DOHH2 (cell line): Measurements from ENCODE around the gene TPRG1L.

Source experiments
- H3F3A ChIP-seq: fragments of 200-600 bp; sonication (generic), shearing (Covaris generic); 2 replicates; pipeline ENCODE4 v1.6.0; 2016; ENCODE audit warnings: antibody characterized with exemption, mild to moderate bottlenecking; ENCODE audit not compliant: control insufficient read depth, insufficient read depth
- H3K27ac ChIP-seq: fragments of 200-600 bp; sonication (generic); 2 replicates; pipeline ENCODE4 v1.5.1; 2014; ENCODE audit warnings: low read depth, mild to moderate bottlenecking, low read length, moderate library complexity
- H3K27me3 ChIP-seq: fragments of 200-600 bp; sonication (generic); 2 replicates; pipeline ENCODE4 v1.6.1; 2014; ENCODE audit warnings: mild to moderate bottlenecking, low read length, mixed read lengths; ENCODE audit not compliant: control insufficient read depth
- H3K36me3 ChIP-seq: fragments of 200-600 bp; sonication (generic); 2 replicates; pipeline ENCODE4 v1.6.1; 2014; ENCODE audit warnings: mild to moderate bottlenecking, low read length, moderate library complexity, mixed read lengths; ENCODE audit not compliant: control insufficient read depth
- H3K4me1 ChIP-seq: fragments of 200-600 bp; sonication (generic); 2 replicates; pipeline ENCODE4 v1.6.1; 2014; ENCODE audit warnings: mild to moderate bottlenecking, low read length, mixed read lengths; ENCODE audit not compliant: control insufficient read depth
- H3K4me2 ChIP-seq: fragments of 200-600 bp; sonication (generic); 2 replicates; pipeline ENCODE4 v1.6.0; 2014; ENCODE audit warnings: mild to moderate bottlenecking, low read length, moderate library complexity
- H3K4me3 ChIP-seq: fragments of 200-600 bp; sonication (generic); 2 replicates; pipeline ENCODE4 v1.5.1; 2014; ENCODE audit warnings: mild to moderate bottlenecking, low read length, mixed read lengths
- H3K79me2 ChIP-seq: fragments of 200-600 bp; sonication (generic); 2 replicates; pipeline ENCODE4 v1.6.1; 2014; ENCODE audit warnings: mild to moderate bottlenecking, low read length, mixed read lengths; ENCODE audit not compliant: control insufficient read depth
- H3K9me2 ChIP-seq: fragments of 200-600 bp; sonication (generic); replicated peaks from 2 replicates; pipeline ENCODE4 v1.6.1; 2014; ENCODE audit warnings: mild to moderate bottlenecking, low read length, mixed read lengths; ENCODE audit not compliant: control insufficient read depth
- H3K9me3 ChIP-seq: fragments of 200-600 bp; sonication (generic); 2 replicates; pipeline ENCODE4 v1.6.1; 2014; ENCODE audit warnings: antibody characterized with exemption, low read length, mixed read lengths; ENCODE audit not compliant: control insufficient read depth, insufficient read depth
- H4K20me1 ChIP-seq: fragments of 200-600 bp; sonication (generic); 2 replicates; pipeline ENCODE4 v1.6.0; 2014; ENCODE audit warnings: low read depth, mild to moderate bottlenecking, antibody characterized with exemption, low read length, moderate library complexity; ENCODE audit not compliant: control insufficient read depth, insufficient read depth
- EZH2phosphoT487 ChIP-seq: fragments of 200-600 bp; sonication (generic); IDR thresholded peaks from 2 replicates; pipeline ENCODE4 v1.6.1; 2017; ENCODE audit warnings: borderline replicate concordance, mild to moderate bottlenecking, antibody characterized with exemption, low read length, moderate library complexity, mixed read lengths
- TF ChIP-seq, protein P1 (sequence below): fragments of 200-600 bp; sonication (generic); IDR thresholded peaks from one replicate; pipeline ENCODE4 v1.5.1; 2014; ENCODE audit warnings: antibody characterized with exemption, mild to moderate bottlenecking, low read depth, low read length; ENCODE audit not compliant: poor library complexity, severe bottlenecking

The TPRG1L gene

GRCh38 chr1:3645247-3645646 is 20.4 kb downstream of the TPRG1L start:
- no peaks in the 10 kb centered on the region for H3K9me3 ChIP-seq
- peaks cover 43% of the 10 kb centered on the region for H3K36me3 ChIP-seq
- H4K20me1 ChIP-seq, result no peaks in the 10 kb centered on the region
- no peak overlapping the region for H3K27ac ChIP-seq
- H3K79me2 ChIP-seq, result peaks cover 12% of the 10 kb centered on the region
- H3K4me2 ChIP-seq, result no peak overlapping the region
- TF ChIP-seq, protein P1, sequence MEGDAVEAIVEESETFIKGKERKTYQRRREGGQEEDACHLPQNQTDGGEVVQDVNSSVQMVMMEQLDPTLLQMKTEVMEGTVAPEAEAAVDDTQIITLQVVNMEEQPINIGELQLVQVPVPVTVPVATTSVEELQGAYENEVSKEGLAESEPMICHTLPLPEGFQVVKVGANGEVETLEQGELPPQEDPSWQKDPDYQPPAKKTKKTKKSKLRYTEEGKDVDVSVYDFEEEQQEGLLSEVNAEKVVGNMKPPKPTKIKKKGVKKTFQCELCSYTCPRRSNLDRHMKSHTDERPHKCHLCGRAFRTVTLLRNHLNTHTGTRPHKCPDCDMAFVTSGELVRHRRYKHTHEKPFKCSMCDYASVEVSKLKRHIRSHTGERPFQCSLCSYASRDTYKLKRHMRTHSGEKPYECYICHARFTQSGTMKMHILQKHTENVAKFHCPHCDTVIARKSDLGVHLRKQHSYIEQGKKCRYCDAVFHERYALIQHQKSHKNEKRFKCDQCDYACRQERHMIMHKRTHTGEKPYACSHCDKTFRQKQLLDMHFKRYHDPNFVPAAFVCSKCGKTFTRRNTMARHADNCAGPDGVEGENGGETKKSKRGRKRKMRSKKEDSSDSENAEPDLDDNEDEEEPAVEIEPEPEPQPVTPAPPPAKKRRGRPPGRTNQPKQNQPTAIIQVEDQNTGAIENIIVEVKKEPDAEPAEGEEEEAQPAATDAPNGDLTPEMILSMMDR, result no peak
- TF ChIP-seq EZH2phosphoT487, result no peak
- peaks cover 13% of the 10 kb centered on the region for H3K4me1 ChIP-seq
- no peak overlapping the region for H3K4me3 ChIP-seq
- peaks cover 7% of the 10 kb centered on the region; the same call in 1 of the 2 replicates for H3F3A ChIP-seq
- H3K9me2 ChIP-seq, result no peaks in the 10 kb centered on the region
- no peaks in the 10 kb centered on the region for H3K27me3 ChIP-seq

GRCh38 chr1:3645666-3646355 is 21.0 kb downstream of the TPRG1L start:
- H3K9me2 ChIP-seq, result no peaks in the 10 kb centered on the region
- H3K4me2 ChIP-seq, result no peak overlapping the region
- no peak overlapping the region for H3K27ac ChIP-seq
- no peak overlapping the region for H3K4me3 ChIP-seq
- H3K27me3 ChIP-seq, result no peaks in the 10 kb centered on the region
- H3F3A ChIP-seq, result peaks cover 7% of the 10 kb centered on the region; the same call in 1 of the 2 replicates
- peaks cover 43% of the 10 kb centered on the region for H3K36me3 ChIP-seq
- H3K79me2 ChIP-seq, result peaks cover 12% of the 10 kb centered on the region
- TF ChIP-seq, protein P1, result no peak
- TF ChIP-seq EZH2phosphoT487, result no peak
- no peaks in the 10 kb centered on the region for H3K9me3 ChIP-seq
- H3K4me1 ChIP-seq, result peaks cover 13% of the 10 kb centered on the region
- H4K20me1 ChIP-seq, result no peaks in the 10 kb centered on the region

GRCh38 chr1:3646596-3646995 is 21.8 kb downstream of the TPRG1L start:
- TF ChIP-seq, protein P1, result no peak
- no peak for TF ChIP-seq EZH2phosphoT487
- H3K27me3 ChIP-seq, result no peaks in the 10 kb centered on the region
- no peak overlapping the region for H3K27ac ChIP-seq
- H4K20me1 ChIP-seq, result no peaks in the 10 kb centered on the region
- no peaks in the 10 kb centered on the region for H3K9me2 ChIP-seq
- peaks cover 40% of the 10 kb centered on the region for H3K36me3 ChIP-seq
- H3K9me3 ChIP-seq, result no peaks in the 10 kb centered on the region
- H3K4me3 ChIP-seq, result no peak overlapping the region
- peaks cover 16% of the 10 kb centered on the region for H3K4me1 ChIP-seq
- H3K79me2 ChIP-seq, result peaks cover 12% of the 10 kb centered on the region
- peaks cover 7% of the 10 kb centered on the region; the same call in 1 of the 2 replicates for H3F3A ChIP-seq
- H3K4me2 ChIP-seq, result no peak overlapping the region
